Measurements from ENCODE around the gene HCAR2.

HCAR2 gene

DNA sequence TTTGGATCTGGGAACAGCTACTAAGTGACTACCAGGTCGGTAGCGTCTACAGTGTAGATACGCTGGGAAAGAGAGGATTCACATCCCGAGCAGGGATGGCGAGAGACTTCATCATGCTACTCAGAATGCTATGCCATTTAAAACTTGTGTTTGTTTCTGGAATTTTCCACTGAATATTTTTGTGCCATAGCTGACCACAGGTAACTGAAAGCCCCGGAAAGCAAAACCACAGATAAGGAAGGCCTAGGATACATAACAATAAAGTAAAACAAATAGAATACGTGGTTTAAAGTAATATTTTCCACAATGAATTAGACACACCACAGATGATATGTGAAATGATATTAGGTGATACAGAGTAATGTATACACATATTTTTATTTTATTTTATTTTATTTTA is 35.4 kb upstream of the HCAR2 start:
- DNase-seq (ENCODE audit: low spot score): no peak
- TF ChIP-seq, protein P1, sequence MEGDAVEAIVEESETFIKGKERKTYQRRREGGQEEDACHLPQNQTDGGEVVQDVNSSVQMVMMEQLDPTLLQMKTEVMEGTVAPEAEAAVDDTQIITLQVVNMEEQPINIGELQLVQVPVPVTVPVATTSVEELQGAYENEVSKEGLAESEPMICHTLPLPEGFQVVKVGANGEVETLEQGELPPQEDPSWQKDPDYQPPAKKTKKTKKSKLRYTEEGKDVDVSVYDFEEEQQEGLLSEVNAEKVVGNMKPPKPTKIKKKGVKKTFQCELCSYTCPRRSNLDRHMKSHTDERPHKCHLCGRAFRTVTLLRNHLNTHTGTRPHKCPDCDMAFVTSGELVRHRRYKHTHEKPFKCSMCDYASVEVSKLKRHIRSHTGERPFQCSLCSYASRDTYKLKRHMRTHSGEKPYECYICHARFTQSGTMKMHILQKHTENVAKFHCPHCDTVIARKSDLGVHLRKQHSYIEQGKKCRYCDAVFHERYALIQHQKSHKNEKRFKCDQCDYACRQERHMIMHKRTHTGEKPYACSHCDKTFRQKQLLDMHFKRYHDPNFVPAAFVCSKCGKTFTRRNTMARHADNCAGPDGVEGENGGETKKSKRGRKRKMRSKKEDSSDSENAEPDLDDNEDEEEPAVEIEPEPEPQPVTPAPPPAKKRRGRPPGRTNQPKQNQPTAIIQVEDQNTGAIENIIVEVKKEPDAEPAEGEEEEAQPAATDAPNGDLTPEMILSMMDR (IDR thresholded peaks at IDR 0.05; ENCODE audit: extremely low read depth, missing control alignments): no peak

DNA sequence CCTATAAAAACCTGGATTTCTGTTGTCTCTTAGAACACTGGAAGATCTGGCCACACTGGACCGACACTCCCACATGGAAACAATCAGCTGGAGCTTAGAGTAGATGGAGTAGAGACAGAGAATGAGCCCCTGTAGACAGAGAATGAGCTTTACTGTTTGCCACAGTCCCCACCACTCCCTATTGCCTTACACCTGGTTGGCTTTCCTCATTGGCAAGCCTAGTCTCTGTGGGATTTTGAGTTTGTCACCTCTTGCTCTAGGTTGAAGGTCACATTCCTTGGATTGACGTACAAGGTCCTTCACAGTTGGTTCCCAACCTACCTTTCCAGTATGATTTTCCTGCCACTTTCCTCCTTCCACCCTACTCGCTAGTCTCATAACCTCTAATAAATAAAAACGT is 29.5 kb upstream of the HCAR2 start:
- TF ChIP-seq, protein P1 (IDR thresholded peaks at IDR 0.05; ENCODE audit: extremely low read depth, missing control alignments): no peak
- DNase-seq (ENCODE audit: low spot score): no peak

DNA sequence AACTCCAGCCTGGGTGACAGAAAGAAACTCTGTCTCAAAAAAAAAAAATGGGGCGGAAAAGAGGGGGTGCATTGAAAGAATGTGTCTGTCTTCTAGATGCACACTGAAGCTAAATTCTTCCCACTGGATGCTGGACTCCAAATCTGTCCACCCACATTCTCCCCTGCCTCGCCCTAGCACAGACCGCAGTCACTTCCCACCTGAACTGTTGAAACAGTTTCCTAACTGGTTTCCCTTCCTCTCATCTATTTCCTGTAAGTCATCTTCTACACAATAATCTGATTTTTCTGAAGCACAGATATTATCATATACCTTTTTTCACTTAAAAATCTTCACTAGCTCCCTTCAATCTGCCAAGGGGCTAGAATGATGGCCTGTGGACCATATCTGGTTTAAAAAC is 29.0 kb upstream of the HCAR2 start:
- no peak for DNase-seq (ENCODE audit: low spot score)
- TF ChIP-seq, protein P1 (IDR thresholded peaks at IDR 0.05; ENCODE audit: extremely low read depth, missing control alignments): no peak

DNA sequence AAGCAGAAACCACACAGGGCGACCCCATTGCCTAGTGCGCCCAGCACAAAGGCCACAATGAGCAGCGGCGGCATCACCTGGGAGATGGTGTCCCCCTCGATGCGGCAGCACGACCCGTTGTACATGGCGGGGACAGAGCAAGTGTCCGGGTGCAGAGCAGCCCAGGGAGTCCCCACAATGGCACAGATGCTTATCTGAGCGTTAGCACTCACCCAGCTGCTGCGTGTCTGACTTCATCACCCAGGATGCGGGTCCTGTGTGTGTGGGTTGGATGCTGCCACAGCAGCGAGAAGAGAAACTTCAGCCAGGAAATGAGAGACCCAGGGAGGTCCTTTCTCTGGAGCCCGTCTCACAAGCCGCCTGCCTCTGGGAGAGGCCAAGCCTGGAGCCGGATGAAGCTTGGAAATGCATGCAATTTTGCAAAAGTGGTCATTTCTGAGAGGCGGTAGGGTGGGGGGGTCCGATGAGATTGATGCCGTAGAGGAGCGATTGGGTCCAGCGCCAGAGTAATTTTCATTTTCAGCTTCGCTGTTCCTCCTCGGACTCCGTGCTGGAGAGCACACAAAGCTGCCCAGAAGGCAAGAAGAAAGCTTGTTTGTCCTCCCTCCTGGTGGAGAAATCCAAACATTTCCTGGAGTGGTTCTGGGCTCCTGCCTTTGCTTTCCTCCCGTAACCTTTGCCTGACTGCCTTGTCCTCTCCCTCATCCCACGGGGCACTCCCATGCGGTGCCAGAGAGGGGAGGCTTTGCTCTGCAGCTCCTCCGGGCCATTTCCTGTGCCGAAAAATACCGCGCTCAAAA is 27.3 kb upstream of the HCAR2 start, which contains the start of gene HCAR1:
Gene HCAR1 (minus strand): TSS at position 630 of the 800 bp plus-strand sequence. CDS start 505 bp downstream, at position 125.
- TF ChIP-seq, protein P1 (IDR thresholded peaks at IDR 0.05; ENCODE audit: extremely low read depth, missing control alignments): no peak
- DNase-seq (ENCODE audit: low spot score): no peak

DNA sequence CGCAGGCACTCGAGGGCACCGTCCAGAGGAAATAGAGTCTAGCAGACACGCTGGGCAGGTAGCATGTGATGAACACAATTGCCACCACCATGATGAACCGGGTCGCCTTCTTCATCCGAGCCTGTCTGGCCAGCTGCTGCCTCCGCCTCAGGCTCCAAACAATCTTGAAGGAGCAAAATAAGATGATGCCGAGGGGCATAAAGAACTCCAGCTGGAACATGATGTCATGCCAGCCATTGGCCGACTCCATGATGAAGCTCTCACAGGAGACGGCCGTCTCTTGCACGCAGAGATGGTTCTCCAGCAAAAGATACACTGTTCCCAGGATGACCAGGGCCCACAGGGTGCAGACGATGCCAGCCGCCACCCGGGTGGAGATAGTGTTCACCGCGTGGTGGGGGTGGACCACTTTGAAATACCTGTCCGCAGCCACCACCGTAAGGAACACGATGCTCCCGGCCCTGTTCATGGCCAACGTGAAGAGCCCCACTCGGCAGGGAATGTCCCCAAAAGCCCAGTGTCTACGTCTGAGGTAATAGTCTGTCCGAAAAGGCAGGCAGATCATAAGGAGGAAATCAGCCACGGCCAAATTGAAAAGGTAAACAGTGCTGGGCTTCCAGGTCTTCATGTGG is 26.5 kb upstream of the HCAR2 start:
- no peak for DNase-seq (ENCODE audit: low spot score)
- TF ChIP-seq, protein P1 (IDR thresholded peaks at IDR 0.05; ENCODE audit: extremely low read depth, missing control alignments): no peak

DNA sequence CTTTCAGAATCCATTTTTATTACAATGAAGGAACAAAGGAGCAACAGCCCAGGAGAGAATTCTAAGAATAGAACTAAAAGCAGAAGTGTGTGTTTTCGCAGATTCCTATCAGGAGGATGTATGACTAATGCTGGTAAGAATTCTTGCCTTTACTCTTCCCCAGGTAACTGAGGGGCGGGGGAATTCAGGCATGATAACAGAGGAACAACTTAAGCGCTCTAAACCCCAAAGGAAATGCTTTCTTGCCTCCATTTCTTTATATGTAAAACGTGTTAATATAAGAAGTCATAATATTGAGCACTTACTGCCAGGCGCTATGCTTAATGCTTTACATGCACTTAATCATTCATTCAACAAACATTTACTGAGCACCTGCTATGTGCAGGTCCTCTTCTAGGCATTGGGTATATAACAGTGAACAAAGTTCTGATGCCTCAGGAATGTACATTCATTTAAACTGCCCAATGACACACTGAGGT is 23.0 kb upstream of the HCAR2 start:
- TF ChIP-seq, protein P1 (IDR thresholded peaks at IDR 0.05; ENCODE audit: extremely low read depth, missing control alignments): no peak
- no peak for DNase-seq (ENCODE audit: low spot score)

DNA sequence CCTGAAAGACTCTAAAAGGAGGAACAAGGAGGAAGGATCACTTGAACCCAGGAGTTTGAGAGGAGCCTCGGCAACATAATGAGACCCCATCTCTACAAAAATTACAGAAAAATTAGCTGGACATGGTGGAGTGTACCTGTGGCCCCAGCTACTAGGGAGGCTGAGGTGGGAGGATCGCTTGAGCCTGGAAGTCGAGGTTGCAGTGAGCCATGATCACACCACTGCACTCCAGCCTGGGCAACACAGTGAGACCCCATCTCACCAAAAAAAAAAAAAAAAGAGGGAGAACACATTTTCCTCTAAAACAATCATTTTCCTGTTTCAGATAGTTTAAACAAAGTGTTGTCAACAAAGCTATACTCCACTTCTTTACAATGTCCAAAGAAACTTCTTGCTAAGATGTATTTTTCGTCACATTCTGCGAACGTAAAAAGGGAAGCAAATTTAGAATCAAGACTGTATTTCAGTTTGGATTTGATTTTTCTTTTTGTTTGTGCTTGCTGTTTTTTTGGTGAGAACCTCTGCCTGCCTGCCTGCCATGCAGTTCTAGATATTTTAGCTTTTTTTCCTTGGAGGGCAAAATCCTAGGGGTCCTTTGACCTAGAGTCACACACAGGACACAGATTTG is 22.4 kb upstream of the HCAR2 start:
- TF ChIP-seq, protein P1 (IDR thresholded peaks at IDR 0.05; ENCODE audit: extremely low read depth, missing control alignments): no peak
- no peak for DNase-seq (ENCODE audit: low spot score)

Data from GM20000 (cell line).